Measurements from ENCODE around the gene STUM.

DNA sequence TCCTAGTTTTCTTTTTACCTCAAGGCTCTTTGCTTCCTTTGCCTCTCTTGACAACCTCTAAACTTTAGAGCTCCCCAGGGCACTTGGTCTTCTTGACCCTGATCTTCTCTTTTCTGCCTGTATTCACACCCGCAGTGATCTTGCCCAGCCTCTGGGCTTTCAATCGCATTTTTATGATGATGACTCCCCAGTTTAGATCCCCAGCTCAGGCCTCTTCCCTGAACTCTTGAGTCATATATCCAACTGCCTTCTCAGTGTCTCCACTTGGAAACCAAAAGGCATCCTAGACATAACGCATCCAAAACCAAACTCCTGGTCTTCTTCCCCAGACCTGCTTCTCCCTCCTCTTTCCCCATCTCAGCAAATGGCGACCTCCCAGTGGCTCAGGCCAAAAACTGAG, 6.5 kb downstream of the STUM start:
- no peak for TF ChIP-seq SP1 (IDR thresholded peaks at IDR 0.05)
- no peak for TF ChIP-seq BHLHE40 (IDR thresholded peaks at IDR 0.05; ENCODE audit: borderline replicate concordance)
- TF ChIP-seq L3MBTL2 (conservative IDR thresholded peaks at IDR 0.05), result no peak
- no peak for TF ChIP-seq FOXK2 (IDR thresholded peaks at IDR 0.05)
- TF ChIP-seq SUZ12 (IDR thresholded peaks at IDR 0.05), result no peak
- TF ChIP-seq, protein P1, sequence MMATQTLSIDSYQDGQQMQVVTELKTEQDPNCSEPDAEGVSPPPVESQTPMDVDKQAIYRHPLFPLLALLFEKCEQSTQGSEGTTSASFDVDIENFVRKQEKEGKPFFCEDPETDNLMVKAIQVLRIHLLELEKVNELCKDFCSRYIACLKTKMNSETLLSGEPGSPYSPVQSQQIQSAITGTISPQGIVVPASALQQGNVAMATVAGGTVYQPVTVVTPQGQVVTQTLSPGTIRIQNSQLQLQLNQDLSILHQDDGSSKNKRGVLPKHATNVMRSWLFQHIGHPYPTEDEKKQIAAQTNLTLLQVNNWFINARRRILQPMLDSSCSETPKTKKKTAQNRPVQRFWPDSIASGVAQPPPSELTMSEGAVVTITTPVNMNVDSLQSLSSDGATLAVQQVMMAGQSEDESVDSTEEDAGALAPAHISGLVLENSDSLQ (IDR thresholded peaks at IDR 0.05), result no peak
- TF ChIP-seq ELF4 (IDR thresholded peaks at IDR 0.05), result no peak
- TF ChIP-seq LEF1 (IDR thresholded peaks at IDR 0.05; ENCODE audit: borderline replicate concordance), result no peak

Data from HEK293T (cell line).